NCI-H2227 (cell line): ENCODE measurements around the gene ELFN2.

Experiments
- DNase-seq: peaks from one replicate; lab custom pipeline; 2025; ENCODE audit not compliant: unreplicated experiment; lab: John Stamatoyannopoulos, UW

ELFN2 gene

GRCh38 chr22:37324340-37325038 lies 102.8 kb downstream of the ELFN2 start:
- DNase-seq = peak; percentile 23

GRCh38 chr22:37320726-37321677 lies 106.3 kb downstream of the ELFN2 start:
- DNase-seq = no peak

- no peak for DNase-seq
Measured at GRCh38 chr22:37319469-37319868, 107.8 kb downstream of the ELFN2 start.

- no peak for DNase-seq
Measured at GRCh38 chr22:37318364-37319109, 108.7 kb downstream of the ELFN2 start.
